Subcutaneous abdominal adipose tissue (tissue), 5 donors: ENCODE data around the gene ZSCAN20.
A peak's percentile ranks its signal among the peaks of the same experiment; 100 is the strongest.

Source experiments
- H3K27ac ChIP-seq: one replicate; pipeline ENCODE4 v1.7.0; 2013; ENCODE audit warnings: low read depth, mild to moderate bottlenecking, inconsistent platforms, low read length, moderate library complexity
- H3K27me3 ChIP-seq, 5 donors: one replicate each; pipeline ENCODE4 v1.7.0; 2013; ENCODE audit warnings: low read length in 5 of 5, inconsistent platforms in 1 of 5; ENCODE audit not compliant: control insufficient read depth in 5 of 5, insufficient read depth in 4 of 5
- H3K36me3 ChIP-seq, 5 donors: one replicate each; pipeline ENCODE4 v1.7.0; 2013; ENCODE audit warnings: low read length in 5 of 5; ENCODE audit not compliant: control insufficient read depth in 5 of 5, insufficient read depth in 5 of 5
- H3K4me1 ChIP-seq, 5 donors: one replicate each; pipeline ENCODE4 v1.7.0; 2013; ENCODE audit warnings: low read length in 5 of 5, mild to moderate bottlenecking in 3 of 5, moderate library complexity in 1 of 5; ENCODE audit not compliant: control insufficient read depth in 5 of 5, insufficient read depth in 5 of 5
- H3K4me3 ChIP-seq, 5 donors: one replicate each; pipeline ENCODE4 v1.7.0; 2013; ENCODE audit warnings: low read length in 5 of 5, low read depth in 1 of 5
- H3K9ac ChIP-seq, 5 donors: one replicate each; pipeline ENCODE4 v1.7.0; 2013; ENCODE audit warnings: low read length in 5 of 5, mild to moderate bottlenecking in 4 of 5, moderate library complexity in 3 of 5
- H3K9me3 ChIP-seq, 5 donors: one replicate each; pipeline ENCODE4 v1.7.0; 2013; ENCODE audit warnings: low read length in 5 of 5; ENCODE audit not compliant: control insufficient read depth in 5 of 5
- donor health status: healthy.
- donor health status: healthy.
- donor health status: healthy.
- donor health status: healthy.
- donor health status: healthy.

Gene ZSCAN20

DNA sequence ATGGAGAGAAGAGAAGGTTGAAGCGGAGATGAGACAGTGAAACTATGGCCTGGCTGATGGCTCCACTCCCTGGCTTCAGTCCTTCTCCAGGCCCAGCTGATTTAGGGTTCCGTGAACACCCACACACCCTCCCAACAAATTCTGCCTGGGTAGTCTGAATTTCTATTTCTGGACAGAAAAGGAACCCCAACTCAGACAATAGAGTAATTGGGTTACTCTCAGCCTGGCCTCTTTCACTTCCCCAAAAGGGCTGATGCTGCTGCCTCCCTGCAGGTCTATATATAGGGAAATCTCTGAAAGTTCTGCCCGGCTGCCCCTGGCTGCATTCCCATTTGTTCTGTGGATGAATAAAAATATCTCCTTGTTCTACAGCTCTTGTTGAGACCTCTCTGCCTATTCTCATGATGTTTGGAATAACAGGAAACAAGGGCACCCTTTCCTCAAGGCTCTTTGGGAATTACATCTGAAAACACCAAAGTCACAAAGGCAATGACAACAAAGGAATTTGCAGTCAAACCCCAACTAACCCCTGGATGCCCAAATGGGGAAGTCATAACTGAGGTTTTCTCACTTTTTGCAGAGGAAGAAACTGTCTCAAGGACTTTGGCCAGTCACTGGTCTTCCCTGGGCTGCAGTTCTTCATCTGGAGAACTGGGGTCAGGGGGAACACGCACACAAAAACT, 11.4 kb upstream of the ZSCAN20 start:
- peaks cover 0 to 33% (median 14%) of the 10 kb centered on the region in 5 donors for H3K4me1 ChIP-seq
- H3K36me3 ChIP-seq: no peaks in the 10 kb centered on the region
- H3K27me3 ChIP-seq: no peaks in the 10 kb centered on the region
- peak overlapping the region in 1 of 5 donors; percentile 23 for H3K9ac ChIP-seq
- H3K9me3 ChIP-seq: no peaks in the 10 kb centered on the region
- no peak overlapping the region for H3K4me3 ChIP-seq
- no peak overlapping the region for H3K27ac ChIP-seq

DNA sequence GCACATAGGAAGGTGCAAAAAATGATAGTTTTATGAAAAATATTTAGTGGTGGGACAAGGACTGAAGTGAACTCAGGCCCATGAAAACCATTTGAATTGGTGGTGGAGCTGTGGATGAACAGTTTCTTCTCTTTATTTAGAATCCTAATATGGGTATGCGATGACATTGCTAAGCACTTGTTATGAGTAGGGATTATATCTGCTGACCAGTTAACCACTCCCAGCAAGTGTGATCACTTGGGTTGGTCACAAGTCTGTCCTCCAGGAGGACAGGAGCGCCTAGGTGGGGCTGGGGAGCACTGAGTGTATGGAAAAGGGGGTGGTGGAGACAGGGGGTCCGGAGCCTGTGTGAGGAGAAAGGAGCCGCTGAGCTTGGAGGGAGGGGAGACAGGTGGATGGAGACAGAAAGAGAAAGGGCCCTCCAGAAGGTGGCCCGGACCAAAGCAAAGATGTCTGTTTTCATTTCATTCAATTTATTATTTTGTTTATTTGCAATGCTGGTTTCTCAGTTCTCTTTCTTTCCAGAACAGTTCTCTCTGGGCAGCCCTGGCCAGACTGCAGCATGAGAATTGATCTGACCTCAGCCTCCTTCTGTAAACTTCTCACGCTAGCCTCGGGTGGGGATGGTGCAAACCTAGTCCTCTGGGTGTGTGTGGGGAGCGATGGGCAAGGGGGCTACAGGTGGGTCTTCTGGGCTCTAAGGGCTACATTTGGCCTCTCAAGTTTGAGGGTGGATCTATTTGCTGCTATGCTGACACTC, 9.9 kb upstream of the ZSCAN20 start:
- Histone ChIP-seq H3K9me3 (no peaks in the 10 kb centered on the region), H3K27ac (no peak overlapping the region), H3K27me3 (no peaks in the 10 kb centered on the region)

DNA sequence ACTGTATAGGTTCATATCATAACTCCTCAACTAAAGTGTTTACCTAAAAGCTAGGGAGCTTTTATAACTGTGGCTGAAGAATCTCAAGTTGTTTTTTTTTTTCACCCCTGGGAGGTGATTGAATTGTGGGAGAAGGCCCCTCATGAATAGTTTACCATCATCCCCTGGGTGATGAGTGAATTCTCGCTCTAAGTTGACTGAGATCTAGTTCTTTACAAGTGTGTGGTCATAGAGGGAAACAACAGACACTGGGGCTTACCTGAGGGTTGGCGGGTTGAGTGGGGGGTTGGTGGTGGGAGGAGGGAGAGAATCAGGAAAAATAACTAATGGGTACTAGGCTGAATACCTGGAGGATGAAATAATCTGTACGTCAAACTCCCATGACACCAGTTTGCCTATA, 7.9 kb upstream of the ZSCAN20 start:
- no peak overlapping the region for H3K9ac ChIP-seq
- H3K27ac ChIP-seq: no peak overlapping the region
- no peaks in the 10 kb centered on the region for H3K36me3 ChIP-seq
- peaks cover 4 to 33% (median 19%) of the 10 kb centered on the region in 5 donors for H3K4me1 ChIP-seq
- no peaks in the 10 kb centered on the region for H3K27me3 ChIP-seq
- H3K9me3 ChIP-seq: no peaks in the 10 kb centered on the region
- H3K4me3 ChIP-seq: no peak overlapping the region

More for the DNA sequence above, 9.9 kb upstream of the ZSCAN20 start:
- no peaks in the 10 kb centered on the region for H3K36me3 ChIP-seq
- H3K4me3 ChIP-seq: no peak overlapping the region
- H3K4me1 ChIP-seq: peaks cover 0 to 34% (median 19%) of the 10 kb centered on the region in 5 donors
- no peak overlapping the region for H3K9ac ChIP-seq

DNA sequence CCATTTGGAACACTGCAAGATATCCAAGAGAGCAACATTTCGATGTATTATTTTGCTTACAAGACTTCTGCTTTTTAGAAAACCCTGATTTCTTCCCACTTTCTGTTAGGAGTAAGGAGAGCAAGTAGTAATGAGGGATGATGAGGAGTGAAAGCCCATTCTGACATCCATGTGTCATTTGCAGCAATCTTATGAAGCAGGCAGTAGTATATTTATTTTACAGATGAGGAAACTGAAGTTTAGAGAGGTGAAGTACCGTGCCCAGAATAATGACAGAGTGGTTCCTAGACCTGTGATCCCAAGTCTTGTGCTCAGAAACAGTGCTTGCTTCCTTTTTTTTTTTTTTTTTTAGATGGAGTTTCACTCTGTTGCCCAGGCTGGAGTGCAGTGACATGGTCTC, 7.1 kb upstream of the ZSCAN20 start:
- Histone ChIP-seq H3K9ac (no peak overlapping the region), H3K4me1 (peaks cover 5 to 29% (median 12%) of the 10 kb centered on the region in 5 donors), H3K27me3 (no peaks in the 10 kb centered on the region), H3K27ac (no peak overlapping the region), H3K36me3 (no peaks in the 10 kb centered on the region), H3K4me3 (no peak overlapping the region), H3K9me3 (no peaks in the 10 kb centered on the region)

DNA sequence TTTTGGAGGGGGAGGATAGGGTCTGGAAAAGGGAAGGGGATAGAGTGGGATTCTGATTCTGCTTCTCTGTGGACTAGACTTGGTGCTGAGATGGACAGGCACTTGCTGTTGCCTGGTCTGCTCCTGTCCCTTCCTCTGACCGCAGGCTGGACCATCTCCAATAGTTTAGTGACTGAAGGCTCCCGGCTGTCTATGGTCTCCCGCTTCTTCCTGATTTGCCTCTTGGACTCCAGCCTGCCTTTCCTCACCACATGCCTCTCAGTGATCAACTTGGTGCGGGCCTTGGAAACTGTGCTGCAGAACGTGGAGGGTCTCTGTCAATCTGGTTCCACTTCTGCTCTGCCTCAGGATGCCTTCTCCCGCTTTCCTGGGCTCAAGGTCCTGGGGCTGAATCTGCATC, 6.3 kb upstream of the ZSCAN20 start:
- no peak overlapping the region for H3K27ac ChIP-seq
- H3K4me3 ChIP-seq: no peak overlapping the region
- H3K9ac ChIP-seq: no peak overlapping the region
- no peaks in the 10 kb centered on the region for H3K9me3 ChIP-seq
- H3K4me1 ChIP-seq: peaks cover 5 to 30% (median 8%) of the 10 kb centered on the region in 5 donors
- H3K27me3 ChIP-seq: no peaks in the 10 kb centered on the region
- no peaks in the 10 kb centered on the region for H3K36me3 ChIP-seq

DNA sequence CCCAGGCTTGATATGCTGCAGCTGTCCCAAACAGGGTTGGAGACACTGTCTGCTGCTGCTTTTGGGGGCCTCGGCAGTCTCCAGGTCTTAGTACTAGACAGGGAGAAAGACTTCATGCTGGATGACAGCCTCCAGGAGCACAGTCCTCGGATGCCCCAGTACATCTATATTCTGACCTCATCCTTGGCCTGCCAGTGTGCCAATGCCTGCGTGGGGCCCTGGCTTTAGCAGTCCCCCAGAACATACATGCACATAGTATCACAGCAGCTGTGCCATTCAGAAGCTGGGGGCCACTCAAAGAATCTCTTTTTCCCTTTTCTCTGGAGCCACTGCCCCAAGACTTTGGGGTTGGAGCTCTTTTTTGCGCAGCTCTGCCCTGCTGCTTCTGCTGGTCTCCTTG, 4.4 kb upstream of the ZSCAN20 start:
- H3K36me3 ChIP-seq: peaks cover 0 to 3% (median 0%) of the 10 kb centered on the region in 5 donors
- no peak overlapping the region for H3K4me3 ChIP-seq
- H3K27ac ChIP-seq: no peak overlapping the region
- H3K9me3 ChIP-seq: no peaks in the 10 kb centered on the region
- H3K4me1 ChIP-seq: peaks cover 16 to 38% (median 17%) of the 10 kb centered on the region in 5 donors
- no peak overlapping the region for H3K9ac ChIP-seq
- peaks cover 0 to 3% (median 0%) of the 10 kb centered on the region in 5 donors for H3K27me3 ChIP-seq

DNA sequence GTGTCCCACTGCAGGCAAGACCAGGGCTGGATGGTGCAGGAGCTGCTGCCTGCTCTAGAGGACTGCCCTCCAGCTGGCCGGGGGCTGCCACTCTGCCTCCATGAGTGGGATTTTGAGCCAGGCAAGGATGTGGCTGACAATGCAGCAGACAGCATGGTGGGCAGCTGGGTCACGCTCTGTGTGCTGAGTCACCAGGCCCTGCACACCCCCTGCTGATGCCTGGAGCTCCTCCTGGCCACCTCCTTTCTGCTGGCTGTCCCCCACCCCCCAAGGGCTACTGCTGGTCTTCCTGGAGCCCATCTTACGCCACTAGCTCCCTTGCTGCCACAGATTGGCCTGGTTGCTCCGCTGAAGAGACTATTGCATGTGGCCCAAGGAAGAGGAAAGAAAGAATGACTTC, 3.9 kb upstream of the ZSCAN20 start:
- H3K9ac ChIP-seq: no peak overlapping the region
- no peaks in the 10 kb centered on the region for H3K9me3 ChIP-seq
- H3K4me1 ChIP-seq: peaks cover 19 to 43% (median 21%) of the 10 kb centered on the region in 5 donors
- H3K27ac ChIP-seq: no peak overlapping the region
- H3K27me3 ChIP-seq: peaks cover 0 to 3% (median 0%) of the 10 kb centered on the region in 5 donors
- no peak overlapping the region for H3K4me3 ChIP-seq
- H3K36me3 ChIP-seq: peaks cover 0 to 3% (median 0%) of the 10 kb centered on the region in 5 donors

DNA sequence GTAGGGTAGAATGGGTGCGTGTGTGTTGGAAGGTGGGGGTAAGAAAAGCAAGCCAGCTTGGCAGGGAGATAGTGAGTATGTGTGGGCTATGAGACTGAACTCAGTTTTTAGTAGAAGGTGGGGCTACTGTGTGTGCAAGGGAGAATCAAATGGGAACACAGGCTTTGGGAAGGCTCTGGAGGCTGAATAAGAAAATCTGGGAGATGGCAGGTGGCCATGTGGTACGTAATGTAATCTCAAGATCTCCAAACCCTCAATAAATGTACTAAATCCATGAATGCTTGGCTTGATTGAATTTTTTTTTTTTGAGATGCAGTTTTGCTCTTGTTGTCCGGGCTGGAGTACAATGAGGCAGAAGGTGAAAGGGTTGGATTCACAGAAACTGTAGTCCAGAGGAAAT, 3.5 kb upstream of the ZSCAN20 start:
- peaks cover 0 to 3% (median 0%) of the 10 kb centered on the region in 5 donors for H3K27me3 ChIP-seq
- peaks cover 19 to 48% (median 26%) of the 10 kb centered on the region in 5 donors for H3K4me1 ChIP-seq
- no peak overlapping the region for H3K27ac ChIP-seq
- H3K36me3 ChIP-seq: peaks cover 0 to 3% (median 0%) of the 10 kb centered on the region in 5 donors
- no peaks in the 10 kb centered on the region for H3K9me3 ChIP-seq
- H3K4me3 ChIP-seq: no peak overlapping the region
- peak overlapping the region in 1 of 5 donors; percentile 15 for H3K9ac ChIP-seq

DNA sequence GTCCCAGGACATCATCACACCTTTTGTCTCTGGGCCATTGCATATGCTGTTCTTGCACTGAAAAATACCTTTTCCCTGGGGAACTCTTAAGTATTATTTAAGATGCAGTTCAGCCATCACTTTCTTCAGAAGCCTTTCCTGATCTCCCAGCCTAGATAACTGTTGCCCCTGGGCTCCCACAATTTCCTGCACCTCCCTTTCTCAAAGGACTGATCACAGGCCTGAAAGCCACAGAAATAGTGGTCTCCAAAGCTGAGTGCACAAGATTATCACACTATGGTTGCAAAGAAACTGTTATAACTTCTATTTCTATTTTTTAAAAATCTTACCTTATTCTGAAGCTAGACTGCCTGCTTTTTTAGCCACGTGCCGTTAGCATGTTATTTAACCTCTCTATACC, 2.8 kb upstream of the ZSCAN20 start:
- H3K4me1 ChIP-seq: peaks cover 19 to 52% (median 30%) of the 10 kb centered on the region in 5 donors
- no peak overlapping the region for H3K9ac ChIP-seq
- peaks cover 0 to 3% (median 0%) of the 10 kb centered on the region in 5 donors for H3K36me3 ChIP-seq
- H3K27ac ChIP-seq: no peak overlapping the region
- H3K9me3 ChIP-seq: no peaks in the 10 kb centered on the region
- H3K4me3 ChIP-seq: no peak overlapping the region
- peaks cover 0 to 3% (median 0%) of the 10 kb centered on the region in 5 donors for H3K27me3 ChIP-seq

DNA sequence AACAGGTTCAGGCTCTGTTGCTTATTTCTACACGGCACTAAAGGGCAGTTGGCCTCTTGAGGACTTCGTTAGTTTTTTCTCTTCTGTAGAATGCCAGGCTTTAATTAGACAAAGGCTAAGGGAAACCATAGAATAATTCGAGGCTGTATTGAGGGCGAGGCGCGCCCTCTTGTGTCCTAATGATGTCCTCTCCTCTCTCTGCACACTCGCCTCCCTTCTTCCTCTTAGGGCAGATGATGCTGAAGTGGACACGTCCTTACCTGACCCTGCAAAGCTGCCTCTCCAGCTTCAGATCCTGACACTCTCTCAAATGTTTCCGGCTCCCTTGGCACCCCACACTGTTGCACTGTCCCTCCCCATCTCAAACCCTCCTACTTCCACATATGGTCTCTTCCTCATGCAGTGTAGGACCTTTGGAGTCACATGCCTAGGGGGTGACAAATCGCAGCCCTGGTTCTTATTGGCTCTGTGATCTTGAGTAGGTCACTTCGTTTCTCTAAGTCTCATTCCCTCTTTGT, 1.9 kb upstream of the ZSCAN20 start:
- Histone ChIP-seq H3K27ac (peak overlapping the region; percentile 54), H3K36me3 (peaks cover 0 to 3% (median 0%) of the 10 kb centered on the region in 5 donors), H3K4me1 (peaks cover 19 to 50% (median 28%) of the 10 kb centered on the region in 5 donors), H3K27me3 (peaks cover 0 to 3% (median 0%) of the 10 kb centered on the region in 5 donors), H3K9ac (no peak overlapping the region), H3K4me3 (no peak overlapping the region), H3K9me3 (no peaks in the 10 kb centered on the region)
